SKM-1 treated with dmso at 0.1 percent for 144 hours (cell line): Measurements from ENCODE around the gene BIRC3.
"Not testable (repeated sequence)": the region's sequence is repeated elsewhere in the genome, so short reads cannot be mapped to it uniquely, and the experiment has no call there.

Experiments
- DNase-seq: peaks from one replicate; lab custom pipeline; 2025; ENCODE audit not compliant: unreplicated experiment; lab: John Stamatoyannopoulos, UW

The BIRC3 gene

GRCh38 chr11:102367364-102367763 lies 50.1 kb downstream of the BIRC3 start:
- no peak for DNase-seq

DNA sequence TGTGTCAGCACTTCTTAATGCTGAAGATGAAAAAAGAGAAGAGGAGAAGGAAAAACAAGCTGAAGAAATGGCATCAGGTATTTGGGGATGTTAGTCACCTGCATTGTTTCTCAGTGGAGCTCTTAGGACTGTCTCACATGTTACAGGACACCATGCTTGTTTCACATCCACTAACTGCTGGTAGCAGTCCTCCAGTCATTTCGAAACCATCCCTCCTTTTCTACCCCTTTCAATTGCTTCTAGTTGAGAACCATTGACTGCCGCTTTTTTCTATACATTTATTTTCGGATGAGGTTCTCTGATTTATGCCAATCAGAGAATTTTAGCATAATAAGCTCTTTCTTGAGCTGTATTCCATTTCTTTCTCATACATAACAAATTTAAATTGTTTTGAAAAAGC lies 51.2 kb downstream of the BIRC3 start:
- DNase-seq, result no peak

GRCh38 chr11:102374633-102375424 lies 57.5 kb downstream of the BIRC3 start:
- DNase-seq, result not testable (repeated sequence)

DNA sequence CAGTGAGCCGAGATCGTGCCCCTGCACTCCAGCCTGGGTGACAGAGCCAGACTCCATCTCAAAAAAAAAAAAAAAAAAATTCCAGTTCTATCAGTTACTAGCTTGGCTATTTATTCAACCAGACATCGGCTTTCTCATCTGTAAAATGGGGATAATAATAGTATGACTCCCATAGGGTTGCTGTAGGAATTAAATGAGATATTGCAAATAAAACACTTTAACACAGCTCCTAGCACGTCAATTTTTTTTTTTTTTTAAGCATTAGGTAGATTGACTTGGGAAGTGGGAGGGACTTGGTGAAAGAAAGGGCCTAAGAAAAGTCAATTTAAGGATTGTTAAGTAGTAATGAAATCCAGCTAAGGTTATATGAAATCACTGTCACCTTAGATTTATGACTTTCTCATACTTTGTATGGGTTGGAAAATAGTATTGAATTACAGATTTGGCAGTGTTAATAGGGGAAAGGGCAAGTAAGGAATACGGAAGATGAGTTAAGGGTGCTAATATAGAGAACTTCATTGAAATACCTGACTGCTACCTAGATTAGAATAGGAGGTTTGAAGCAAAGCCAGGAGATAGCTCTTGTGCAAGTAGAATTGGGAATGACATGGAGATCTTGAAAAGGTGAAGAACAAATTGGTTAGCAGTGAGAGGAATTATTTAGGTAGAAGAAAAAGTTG lies 58.6 kb downstream of the BIRC3 start:
- no peak for DNase-seq

DNA sequence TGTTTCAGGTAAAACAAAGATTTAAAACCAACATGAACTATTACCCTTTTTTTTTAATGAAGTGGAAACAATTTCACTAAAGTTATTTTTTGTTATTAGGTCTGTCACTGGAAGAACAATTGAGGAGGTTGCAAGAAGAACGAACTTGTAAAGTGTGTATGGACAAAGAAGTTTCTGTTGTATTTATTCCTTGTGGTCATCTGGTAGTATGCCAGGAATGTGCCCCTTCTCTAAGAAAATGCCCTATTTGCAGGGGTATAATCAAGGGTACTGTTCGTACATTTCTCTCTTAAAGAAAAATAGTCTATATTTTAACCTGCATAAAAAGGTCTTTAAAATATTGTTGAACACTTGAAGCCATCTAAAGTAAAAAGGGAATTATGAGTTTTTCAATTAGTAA lies 60.6 kb downstream of the BIRC3 start:
- no peak for DNase-seq

DNA sequence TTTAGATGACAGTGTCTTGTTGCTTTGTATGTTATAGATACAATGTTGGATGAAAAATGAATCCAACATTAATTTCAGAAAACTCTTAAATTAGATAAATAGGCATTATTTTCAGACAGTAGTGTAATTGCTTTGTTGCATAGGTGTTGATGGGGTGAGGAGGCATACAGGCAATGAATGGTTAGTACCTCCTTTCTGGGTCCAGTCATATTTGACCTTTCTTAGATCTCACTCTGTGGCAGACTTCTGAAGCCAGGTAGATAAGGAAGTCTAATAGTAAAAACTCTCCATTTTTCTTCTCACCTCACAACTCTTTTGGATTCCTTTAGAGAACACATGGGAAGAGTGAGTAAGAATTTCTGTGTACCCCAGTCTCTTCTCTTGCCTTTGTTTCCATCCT lies 61.5 kb downstream of the BIRC3 start:
- DNase-seq, result no peak

GRCh38 chr11:102382384-102382783 lies 65.1 kb downstream of the BIRC3 start:
- DNase-seq, result no peak

GRCh38 chr11:102383839-102384238 lies 66.6 kb downstream of the BIRC3 start:
- no peak for DNase-seq

DNA sequence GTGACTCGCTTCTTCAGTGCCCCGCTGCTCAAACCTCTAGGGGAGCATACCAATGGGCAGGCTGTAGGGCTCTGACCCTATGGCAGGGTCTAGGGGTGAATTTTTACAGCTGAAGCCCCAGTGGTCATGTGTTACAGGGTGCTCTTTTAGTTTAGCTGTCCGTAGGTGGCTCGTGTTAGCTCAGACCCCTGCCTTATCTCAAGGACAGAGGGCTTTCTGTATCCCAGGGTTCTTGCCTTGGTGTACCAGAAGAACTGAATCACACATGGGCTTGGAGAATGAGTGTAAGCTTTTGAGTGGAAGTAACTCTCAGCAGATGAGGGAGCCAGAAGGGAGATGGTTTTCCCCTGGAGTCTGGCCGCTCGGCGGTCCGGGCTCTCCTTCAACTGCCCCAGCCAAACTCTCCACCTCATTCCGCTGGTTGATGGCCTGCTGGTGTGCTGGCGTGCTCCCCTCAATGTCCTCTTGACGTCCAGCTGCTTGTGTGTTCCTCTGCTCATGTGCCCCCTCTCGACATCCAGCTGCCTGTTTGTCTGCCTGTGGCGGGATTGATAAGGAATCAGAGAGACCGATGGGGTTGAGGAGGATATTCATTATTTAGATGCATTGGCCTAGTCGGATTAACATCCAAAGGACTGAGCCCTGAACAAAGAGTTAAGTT lies 67.3 kb downstream of the BIRC3 start:
- no peak for DNase-seq

DNA sequence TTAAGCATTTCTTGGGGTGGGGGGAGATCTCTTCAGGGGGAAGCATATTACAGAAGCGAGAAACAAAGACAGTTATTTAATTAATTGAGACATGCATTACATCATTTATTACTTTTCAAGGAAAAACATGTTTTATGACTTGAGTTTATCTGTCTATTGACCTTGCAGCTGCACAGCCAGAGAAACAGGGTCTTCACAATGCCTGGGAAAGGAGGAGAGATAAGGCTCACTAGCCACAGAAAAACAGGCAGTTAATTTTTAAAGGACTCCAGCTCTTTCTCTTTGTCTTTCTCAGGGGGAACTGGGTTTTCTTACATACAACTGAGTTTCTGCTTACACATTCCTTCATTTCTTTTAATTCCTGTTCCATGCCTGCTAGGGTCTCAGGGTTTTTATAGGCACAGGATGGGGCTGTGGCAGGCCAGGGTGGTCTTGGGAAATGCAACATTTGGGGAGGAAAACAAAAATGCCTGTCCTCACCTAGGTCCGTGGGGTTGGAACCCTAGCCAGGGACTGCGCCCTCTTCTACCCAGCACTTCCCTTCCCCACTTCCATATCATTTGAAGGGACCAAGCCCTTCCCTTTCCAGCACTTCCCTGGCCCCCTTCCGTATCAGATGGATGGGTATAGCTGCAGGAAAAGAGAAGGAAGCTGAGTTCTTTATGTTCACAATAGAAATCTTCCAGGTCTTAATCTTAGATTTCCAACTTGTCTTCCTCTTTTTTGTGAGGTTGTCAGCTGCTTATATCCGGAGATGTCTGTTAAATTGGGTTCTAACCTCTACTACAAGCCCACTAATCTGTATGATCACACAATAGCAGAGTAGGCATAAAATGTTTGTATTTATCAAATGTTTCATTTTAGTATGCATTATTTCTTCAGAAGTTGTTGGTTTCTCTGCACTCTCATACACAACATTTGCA lies 68.1 kb downstream of the BIRC3 start:
- no peak for DNase-seq

- no peak for DNase-seq
Measured at GRCh38 chr11:102386136-102386734, 69.0 kb downstream of the BIRC3 start.

- no peak for DNase-seq
Measured at GRCh38 chr11:102387043-102387781, 69.9 kb downstream of the BIRC3 start.
